ENCODE measurements around the gene CIAO2B.

- no peak for TF ChIP-seq SUZ12 (IDR thresholded peaks at IDR 0.05)
- no peak for TF ChIP-seq FOXM1 (IDR thresholded peaks at IDR 0.05; ENCODE audit: borderline replicate concordance)
- no peak for TF ChIP-seq NFRKB (IDR thresholded peaks at IDR 0.05)
- TF ChIP-seq CTBP1 (IDR thresholded peaks at IDR 0.05; ENCODE audit: borderline replicate concordance): no peak
- no peak for TF ChIP-seq PKNOX1 (IDR thresholded peaks at IDR 0.05)
- no peak for TF ChIP-seq ELF4 (IDR thresholded peaks at IDR 0.05)
- TF ChIP-seq SP1 (IDR thresholded peaks at IDR 0.05): no peak
- no peak for TF ChIP-seq TARDBP (IDR thresholded peaks at IDR 0.05)
- TF ChIP-seq FOXA1 (IDR thresholded peaks at IDR 0.05): no peak
- TF ChIP-seq BHLHE40 (IDR thresholded peaks at IDR 0.05; ENCODE audit: borderline replicate concordance): no peak
- no peak for TF ChIP-seq ZNF384 (IDR thresholded peaks at IDR 0.05)
- TF ChIP-seq LEF1 (IDR thresholded peaks at IDR 0.05; ENCODE audit: borderline replicate concordance): no peak
- TF ChIP-seq HDGF (IDR thresholded peaks at IDR 0.05; ENCODE audit: borderline replicate concordance): no peak
- no peak for TF ChIP-seq ARNT (IDR thresholded peaks at IDR 0.05)
These were observed 34.1 kb downstream of the CIAO2B start for GRCh38 chr16:66899945-66900710.
